CD4-positive, alpha-beta T cell treated with Interleukin-6 at 100 ng/mL for 8 hours (primary cell): Measurements from ENCODE around the gene VSIG10.
"Not testable (repeated sequence)": the region's sequence is repeated elsewhere in the genome, so short reads cannot be mapped to it uniquely, and the experiment has no call there.

Experiments
- DNase-seq: peaks from one replicate; pipeline ENCODE4 v3.0.0-alpha.2; 2020; ENCODE audit warnings: mixed read lengths, low spot score

VSIG10 gene, protein sequence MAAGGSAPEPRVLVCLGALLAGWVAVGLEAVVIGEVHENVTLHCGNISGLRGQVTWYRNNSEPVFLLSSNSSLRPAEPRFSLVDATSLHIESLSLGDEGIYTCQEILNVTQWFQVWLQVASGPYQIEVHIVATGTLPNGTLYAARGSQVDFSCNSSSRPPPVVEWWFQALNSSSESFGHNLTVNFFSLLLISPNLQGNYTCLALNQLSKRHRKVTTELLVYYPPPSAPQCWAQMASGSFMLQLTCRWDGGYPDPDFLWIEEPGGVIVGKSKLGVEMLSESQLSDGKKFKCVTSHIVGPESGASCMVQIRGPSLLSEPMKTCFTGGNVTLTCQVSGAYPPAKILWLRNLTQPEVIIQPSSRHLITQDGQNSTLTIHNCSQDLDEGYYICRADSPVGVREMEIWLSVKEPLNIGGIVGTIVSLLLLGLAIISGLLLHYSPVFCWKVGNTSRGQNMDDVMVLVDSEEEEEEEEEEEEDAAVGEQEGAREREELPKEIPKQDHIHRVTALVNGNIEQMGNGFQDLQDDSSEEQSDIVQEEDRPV

DNA sequence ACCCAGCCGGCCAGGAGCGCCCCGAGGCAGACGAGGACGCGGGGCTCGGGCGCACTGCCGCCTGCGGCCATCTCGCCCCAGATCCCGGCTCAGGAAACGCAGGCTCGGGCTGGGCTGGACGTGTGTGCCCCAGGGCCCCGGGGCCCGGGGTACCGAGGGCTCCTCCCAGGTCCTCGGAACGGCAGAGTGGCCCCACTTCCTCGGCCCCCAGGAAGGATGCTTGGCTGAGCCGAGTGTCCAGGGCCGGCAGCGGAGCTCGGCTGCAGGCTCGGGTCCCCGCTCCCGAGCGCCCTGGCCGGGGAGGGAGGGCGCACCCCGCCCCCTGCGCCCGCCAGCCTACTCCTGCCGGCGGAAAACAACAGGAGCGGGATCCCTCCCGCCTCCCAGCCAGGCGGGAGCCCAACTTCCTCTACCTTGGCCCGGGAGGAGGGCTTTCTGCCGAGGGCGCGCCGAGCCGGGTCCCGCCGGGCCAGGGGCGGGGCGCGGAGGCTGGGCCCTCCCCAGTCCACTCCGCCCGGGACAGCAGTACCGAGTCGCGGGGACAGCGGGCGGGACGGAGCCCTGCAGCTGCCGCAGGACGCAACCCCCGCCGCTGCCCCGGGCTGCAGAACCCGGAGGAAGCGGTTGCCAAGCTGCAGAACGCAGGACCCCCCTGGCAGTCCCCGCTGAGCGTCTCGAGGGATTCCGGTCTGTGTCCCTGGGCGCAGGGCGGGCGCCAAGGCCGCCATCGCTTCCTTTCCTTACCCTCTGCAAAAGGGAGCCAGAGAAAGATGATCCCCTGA, at the start of gene VSIG10:
VSIG10 (minus strand) TSS at position 411 of the 782 bp plus-strand sequence; CDS start at position 71, 340 bp downstream.
- DNase-seq = no peak

DNA sequence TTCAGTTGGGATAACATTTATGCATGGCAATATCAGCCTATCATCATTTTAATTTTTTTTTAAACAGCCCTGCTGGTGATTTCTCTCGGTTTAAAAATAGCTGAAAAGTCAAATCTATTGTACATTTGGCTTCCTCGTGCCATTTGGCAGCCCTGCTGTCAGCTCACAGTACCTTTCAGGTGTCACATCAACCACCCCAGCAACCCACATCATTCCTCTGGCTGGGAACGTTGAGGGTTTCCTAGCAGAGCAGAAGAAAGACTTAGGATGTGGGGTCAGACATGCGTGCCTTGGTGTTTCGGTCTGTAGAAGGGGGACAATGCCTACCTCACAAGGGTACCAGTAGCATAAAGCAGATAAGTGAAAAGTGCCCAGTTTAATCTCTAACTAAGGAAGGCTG, 47.9 kb upstream of the VSIG10 start:
- no peak for DNase-seq

DNA sequence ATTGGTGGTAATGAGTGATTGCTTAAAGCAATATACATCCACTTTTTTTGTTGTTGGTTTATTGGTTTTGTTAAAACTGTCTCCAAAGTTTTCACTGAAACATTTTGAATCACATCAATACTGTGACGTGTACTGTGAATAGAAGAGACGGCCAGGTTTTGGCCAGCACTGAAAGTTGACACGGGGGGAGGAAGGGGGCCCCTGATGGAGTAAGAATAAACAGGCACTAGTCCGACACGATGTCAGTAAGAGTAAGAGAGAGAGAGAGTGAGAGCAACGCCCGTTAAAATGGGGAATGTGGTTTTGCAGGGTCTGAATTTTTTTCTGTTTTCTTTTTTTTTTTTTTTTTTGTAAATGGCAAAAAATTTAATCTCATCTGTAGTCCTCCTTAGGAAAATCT, 46.8 kb upstream of the VSIG10 start:
- no peak for DNase-seq

DNA sequence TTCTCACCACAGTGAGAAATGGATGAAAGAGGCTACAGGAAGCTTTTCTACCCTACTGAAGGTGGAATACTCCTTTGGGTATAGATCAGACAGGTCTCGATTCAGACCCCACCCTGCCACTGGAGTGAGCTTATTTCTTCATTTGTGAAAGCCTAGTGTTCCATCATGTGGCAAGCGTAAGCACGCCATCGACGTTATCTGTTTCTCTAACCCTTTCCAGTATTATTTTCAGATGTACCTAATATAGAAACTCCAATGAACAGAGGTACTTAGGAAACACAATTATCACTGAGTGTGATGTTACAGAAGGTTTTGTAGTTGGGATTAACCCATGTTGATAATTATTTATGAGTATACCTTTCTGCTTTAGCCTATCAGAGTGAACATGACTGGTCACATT, 44.5 kb upstream of the VSIG10 start:
- DNase-seq = no peak

DNA sequence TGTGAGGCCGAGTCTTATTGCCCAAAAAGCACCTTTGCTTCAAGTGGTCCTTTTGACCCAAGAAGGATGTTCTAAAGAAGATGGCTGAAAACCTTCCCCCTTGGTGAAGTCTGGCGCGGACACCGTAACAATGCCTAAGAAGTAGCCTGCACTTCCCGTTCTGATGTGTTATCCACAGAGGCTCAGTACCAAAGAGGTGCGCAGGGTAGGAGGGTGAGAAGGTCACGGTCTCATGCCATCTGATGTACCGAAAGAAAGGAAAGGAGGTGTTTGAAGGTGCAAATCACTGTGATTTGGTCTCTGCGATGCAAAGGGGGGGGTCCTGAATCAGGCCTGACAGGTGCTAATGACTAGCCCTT, 42.0 kb upstream of the VSIG10 start:
- DNase-seq = no peak

DNA sequence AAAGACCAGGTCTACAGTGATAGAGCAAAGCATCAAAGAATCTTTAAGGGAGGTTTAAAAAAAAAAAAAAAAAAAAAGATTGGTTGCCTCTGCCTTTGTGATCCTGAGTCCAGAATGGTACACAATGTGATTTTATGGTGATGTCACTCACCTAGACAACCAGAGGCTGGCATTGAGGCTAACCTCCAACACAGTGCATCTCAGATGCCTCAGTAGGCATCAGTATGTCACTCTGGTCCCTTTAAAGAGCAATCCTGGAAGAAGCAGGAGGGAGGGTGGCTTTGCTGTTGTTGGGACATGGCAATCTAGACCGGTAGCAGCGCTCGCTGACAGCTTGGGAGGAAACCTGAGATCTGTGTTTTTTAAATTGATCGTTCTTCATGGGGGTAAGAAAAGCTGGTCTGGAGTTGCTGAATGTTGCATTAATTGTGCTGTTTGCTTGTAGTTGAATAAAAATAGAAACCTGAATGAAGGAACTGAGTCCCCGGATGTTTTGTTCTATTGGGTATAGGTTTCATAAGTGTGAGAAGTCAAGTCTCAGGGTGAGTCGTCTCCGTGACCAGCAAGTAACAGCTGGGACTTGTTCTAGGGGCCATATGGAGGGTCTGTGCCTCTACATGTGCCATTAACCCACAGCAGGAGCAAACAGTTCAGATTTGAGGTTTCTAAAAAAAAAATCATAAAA, 41.4 kb upstream of the VSIG10 start:
- no peak for DNase-seq

DNA sequence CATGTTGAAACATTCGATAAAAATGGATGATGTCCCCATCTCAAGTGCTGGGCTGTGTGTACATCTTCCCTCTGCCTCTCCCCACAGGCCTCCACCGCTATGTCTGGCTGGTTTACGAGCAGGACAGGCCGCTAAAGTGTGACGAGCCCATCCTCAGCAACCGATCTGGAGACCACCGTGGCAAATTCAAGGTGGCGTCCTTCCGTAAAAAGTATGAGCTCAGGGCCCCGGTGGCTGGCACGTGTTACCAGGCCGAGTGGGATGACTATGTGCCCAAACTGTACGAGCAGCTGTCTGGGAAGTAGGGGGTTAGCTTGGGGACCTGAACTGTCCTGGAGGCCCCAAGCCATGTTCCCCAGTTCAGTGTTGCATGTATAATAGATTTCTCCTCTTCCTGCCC, 40.7 kb upstream of the VSIG10 start:
- DNase-seq = no peak

DNA sequence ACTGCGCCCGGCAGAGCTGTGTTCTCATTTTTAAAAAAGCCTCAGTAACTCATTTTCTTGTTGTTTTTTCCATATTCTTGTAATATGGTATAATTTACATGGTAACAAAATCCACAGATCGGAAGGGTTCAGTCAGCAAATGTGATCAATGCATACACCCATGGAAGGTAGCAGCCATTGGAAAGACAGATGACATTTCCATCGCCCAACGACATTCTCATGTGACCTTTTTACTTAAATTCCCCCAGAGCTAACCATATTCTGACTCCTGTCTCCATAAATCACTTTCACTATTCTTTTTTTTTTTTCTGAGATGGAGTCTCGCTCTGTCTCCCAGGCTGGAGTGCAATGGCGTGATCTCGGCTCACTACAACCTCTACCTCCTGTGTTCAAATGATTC, 37.0 kb upstream of the VSIG10 start:
- DNase-seq = no peak

DNA sequence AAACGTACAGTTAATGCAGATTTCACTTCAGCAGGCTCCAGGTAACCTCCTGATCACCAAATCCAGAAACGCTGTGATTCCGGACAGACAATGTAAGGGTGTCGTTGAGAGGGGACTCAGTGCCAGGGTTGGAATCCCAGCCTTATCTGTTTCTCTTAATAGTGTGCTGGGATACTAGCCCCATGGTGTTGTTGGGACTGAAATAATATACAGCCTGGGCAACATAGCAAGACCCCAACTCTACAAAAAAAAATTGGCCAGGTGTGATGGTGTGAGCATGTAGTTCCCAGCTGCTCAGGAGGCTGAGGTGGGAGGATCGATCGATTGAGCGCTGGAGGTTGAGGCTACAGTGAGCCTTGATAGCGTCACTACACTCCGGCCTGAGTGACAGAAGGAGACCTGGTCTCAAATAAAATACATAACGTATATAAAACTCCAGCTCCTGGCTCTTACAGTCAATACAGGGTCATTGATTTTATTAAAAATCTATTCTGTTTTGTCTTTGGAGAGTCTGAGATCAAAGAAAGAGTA, 33.4 kb upstream of the VSIG10 start:
- DNase-seq = no peak

DNA sequence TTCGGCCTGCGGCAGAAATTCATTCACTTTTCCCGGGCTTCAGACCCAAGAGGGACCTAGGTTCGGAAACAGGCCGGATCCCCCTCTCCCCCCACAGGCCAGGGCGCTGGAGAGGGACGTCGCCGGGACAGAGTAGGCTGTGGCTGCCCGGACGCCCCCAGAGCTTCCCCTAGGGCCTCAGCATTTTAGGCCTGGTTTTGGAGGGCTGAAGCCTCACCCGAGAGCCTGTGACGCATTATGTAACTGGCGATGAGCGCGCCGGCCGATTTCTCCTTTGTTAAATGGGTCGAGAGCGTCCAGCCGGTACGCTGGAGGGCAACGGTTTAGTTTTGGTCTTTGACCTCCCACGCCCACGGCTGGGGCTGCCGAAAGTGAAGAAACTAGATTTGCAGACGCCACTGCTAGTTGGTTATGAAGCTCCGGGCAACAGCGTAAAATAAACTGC, 32.8 kb upstream of the VSIG10 start:
- peak; percentile 13 for DNase-seq

DNA sequence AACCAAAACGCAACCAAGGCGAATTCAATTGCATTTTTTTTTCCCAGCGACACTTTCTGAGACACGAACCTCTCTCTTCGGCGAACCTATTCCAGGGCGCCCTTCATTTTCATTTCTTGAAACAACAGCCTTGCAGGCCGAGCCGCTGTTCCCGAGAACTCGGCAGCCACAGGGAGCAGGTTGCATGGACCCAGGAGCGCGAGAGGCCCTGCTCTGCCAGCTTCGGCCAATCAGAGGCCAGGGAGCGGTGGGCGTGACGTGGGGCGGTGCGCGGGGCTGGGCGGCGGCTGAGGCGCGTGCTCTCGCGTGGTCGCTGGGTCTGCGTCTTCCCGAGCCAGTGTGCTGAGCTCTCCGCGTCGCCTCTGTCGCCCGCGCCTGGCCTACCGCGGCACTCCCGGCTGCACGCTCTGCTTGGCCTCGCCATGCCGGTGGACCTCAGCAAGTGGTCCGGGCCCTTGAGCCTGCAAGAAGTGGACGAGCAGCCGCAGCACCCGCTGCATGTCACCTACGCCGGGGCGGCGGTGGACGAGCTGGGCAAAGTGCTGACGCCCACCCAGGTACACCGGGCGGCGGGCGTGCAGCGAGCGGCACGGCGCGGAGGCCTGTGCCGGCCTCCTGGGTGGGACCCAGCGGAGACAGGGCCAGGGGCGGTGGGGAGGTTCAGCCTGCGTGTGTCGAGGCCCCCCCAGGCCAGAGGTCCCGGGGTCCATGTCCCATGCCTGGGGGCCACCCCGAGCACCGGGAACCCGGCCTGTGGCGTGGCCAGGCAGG, 32.2 kb upstream of the VSIG10 start, which contains the start of gene PEBP1:
PEBP1 (plus strand) TSS at position 337 of the 771 bp plus-strand sequence; CDS start at position 423, 86 bp downstream.
- DNase-seq = peak; percentile 90

DNA sequence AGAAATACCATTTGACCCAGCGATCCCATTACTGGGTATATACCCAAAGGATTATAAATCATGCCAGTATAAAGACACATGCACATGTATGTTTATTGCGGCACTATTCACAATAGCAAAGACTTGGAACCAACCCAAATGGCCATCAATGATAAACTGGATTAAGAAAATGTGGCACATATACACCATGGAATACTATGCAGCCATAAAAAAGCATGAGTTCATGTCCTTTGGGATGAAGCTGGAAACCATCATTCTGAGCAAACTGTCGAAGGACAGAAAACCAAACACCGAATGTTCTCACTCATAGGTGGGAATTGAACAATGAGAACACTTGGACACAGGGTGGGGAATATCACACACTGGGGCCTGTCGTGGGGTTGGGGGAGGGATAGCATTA, 25.6 kb upstream of the VSIG10 start:
- DNase-seq = not testable (repeated sequence)

DNA sequence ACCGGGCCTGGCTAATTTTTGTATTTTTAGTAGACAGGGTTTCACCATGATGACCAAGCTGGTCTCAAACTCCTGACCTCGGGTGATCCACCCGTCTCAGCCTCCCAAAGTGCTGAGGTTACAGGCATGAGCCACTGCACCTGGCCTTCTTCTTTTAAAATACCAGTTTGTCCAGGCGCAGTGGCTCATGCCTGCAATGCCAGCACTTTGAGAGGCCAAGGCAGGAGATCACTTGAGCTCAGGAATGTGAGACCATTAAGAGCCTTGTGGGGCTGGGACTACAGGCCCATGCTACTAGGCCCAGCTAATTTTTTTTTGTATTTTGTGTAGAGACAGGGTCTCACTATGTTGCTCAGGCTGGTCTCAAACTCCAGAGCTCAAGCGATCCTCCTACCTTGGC, 24.1 kb upstream of the VSIG10 start:
- no peak for DNase-seq

DNA sequence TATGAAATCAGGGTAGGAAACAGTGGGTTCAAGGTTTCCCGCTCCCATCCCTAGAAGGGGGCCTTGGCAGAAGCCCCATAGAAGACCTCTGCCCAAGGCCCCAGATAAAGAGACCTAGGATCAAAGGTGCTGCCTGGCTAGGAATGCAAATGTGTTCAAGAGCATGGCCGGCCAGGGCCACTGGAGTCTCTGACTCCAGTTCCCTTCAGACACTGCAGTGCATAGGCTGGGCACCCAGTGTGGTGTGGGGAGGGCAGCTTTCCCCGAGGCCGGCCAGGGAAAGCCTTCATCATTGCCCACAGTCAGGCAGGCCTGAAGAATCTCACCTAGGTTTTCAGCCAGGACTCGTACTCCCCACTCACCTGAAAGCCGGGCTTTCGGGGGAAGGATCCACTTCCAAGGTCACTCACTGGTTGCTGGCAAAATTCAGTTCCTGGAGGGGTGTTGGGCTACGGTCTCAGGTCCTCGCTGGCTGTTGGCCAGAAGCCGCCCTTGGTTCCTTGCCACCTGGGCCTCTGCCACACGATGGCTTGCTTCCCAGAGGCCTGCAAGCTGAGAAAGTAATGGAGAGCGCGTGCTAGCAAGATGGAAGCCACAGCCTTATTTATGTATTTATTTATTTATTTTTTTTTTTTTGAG, 22.4 kb upstream of the VSIG10 start:
- DNase-seq = no peak

DNA sequence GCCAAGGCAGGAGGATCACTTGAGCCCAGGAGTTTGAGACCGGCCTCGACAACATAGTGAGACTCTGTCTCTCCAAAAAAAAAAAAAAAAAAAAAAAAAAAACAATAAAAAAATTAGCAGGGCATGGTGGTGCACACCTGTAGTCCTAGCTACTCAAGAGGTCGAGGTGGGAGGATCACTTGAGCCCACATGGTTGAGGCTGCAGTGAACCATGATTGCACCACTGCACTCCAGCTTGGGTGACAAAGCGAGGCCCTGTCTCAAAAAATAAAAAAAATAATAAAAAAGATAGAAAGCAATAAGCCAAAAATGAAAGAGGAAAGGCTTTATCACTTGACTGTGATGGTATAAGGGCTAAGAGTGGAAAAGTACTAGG, 21.9 kb upstream of the VSIG10 start:
- DNase-seq = no peak

DNA sequence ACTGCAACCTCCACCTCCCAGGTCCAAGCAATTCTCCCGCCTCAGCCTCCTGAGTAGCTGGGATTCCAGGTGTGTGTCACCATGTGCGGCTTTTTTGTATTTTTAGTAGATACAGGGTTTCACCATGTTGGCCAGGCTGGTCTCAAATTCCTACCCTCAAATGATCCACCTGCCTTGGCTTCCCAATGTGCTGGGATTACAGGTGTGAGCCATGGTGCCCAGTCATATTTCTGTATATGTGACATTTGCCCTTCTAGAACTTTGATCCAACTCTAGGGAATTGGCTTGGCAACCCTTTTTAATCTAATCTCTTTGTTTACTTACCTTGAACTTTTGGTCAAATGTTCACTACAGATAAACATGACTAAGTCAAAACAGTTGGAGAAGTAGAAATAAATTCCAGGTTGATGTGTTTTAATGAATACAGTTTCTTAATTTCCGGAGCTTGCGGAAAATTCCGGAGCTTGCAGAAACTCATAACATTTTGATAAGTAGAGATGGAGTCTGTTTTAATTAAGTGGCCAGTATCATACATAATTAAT, 20.6 kb upstream of the VSIG10 start:
- DNase-seq = no peak

DNA sequence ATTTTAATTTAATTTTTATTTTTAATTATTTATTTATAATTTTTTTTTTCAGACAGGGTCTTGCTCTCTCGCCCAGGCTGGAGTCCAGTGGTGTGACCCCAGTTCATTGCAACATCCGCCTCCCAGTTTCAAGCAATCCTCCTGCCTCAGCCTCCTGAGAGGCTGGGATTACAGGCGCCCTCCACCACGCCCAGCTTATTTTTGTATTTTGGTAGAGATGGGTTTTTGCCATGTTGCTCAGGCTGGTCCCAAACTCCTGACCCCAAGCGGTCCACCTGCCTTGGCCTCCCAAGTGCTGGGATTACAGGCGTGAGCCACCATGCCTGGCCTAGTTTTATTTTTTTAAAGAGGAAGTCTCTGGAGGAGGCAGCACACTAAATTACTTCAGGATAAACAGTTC, 18.5 kb upstream of the VSIG10 start:
- no peak for DNase-seq

DNA sequence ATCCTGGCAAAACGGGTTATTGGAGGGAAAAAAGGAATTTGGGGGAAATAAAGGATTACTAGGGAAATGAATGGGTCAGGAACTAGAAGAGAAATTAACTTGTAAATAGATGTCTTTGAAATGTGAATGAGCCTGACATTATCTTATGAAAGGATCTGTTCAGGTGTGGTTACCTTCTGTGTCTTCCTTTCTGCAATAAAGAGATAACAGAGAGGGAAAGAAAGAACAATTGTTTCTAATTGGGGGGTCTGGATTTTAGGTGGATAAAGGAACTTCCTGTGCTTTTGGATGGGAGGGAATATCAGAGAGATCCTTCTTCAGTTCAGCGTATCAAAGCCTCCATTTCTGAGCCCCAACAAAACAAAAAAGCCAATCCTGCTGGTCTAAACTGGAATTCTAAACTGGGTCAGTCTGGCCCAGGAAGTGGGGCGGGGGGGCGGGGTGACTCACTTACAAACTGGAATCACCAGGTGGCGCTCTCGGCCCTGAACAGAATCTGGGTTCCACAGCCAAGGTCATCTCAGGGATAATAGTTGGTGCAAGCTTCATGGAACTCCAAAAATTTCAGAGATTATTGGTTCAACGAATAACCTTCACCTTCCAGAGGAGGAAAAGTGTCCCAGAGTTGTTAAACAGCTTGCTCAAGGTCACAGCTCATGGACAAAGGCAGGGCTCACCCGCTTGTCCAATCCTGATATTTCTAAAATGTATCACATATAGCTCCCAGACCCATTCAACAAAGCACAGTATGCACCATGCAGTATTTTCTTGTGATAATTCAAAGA, 17.0 kb upstream of the VSIG10 start:
- peak; percentile 69 for DNase-seq

DNA sequence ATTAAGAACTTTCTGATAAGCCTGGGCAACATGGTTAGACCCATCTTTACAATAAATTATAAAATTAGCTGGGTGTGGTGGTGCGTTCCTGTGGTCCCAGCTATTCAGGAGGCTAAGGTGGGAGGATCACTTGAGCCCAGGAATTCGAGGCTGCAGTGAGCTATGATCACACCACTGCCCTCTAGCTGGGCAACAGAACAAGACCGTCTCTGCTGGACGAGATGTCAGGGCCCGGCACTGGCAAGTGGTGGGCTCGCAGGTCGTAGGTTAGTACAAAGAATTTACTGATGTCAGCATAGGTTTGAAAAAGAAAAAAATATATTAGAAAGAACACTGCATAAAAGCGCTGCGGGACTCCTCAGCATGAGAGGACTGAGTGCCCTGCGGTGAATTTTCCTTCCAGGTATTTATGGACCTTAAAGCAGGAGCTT, 15.7 kb upstream of the VSIG10 start:
- no peak for DNase-seq

DNA sequence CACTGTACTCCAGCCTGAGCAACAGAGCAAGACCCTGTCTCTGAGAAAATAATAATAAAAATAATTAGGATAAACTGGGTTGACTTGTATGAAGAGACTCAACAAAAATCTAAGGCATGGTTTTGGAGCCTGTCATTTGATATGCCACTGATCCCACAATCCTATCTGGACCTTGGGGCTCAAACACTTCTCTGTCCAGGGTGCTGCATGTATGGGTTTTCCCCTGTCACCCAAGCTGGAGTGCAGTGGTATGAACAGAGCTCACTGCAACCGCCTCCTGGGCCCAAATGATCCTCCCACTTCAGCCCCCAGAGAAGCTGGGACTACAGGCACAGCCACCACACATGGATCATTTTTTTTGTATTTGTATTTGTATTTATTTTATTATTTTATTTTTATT, 5.3 kb upstream of the VSIG10 start:
- DNase-seq = no peak
